GM12878 (cell line): ENCODE measurements around the gene GNPDA2. TPM values are rescaled to one million over a fixed set of nuclear protein-coding genes. Genes with fewer than 3 reads are reported as not detected.

Experiments
- BRCA1 ChIP-seq: IDR thresholded peaks from 2 replicates; pipeline ENCODE4 v1.6.1; 2011; ENCODE audit warnings: low read depth, low read length, improper control_type of control experiment
- CBX5 ChIP-seq: sonication (generic); IDR thresholded peaks from 2 replicates; pipeline ENCODE4 v1.6.1; 2016; ENCODE audit warnings: low read depth, moderate library complexity, mild to moderate bottlenecking, inconsistent platforms
- CREM ChIP-seq: IDR thresholded peaks from 2 replicates; pipeline ENCODE4 v1.6.1; 2014; ENCODE audit warnings: antibody characterized with exemption, low read depth
- EP300 ChIP-seq, 2 experiments: fragments of 150-350 bp in 1 of 2; IDR thresholded peaks; 2 replicates each; pipeline ENCODE4 v1.6.1; 2011 to 2012; ENCODE audit warnings: low read depth in 2 of 2, low read length in 2 of 2, borderline replicate concordance in 1 of 2, improper control_type of control experiment in 1 of 2, inconsistent platforms in 1 of 2; ENCODE audit not compliant: control insufficient read depth in 1 of 2
- EZH2 ChIP-seq: IDR thresholded peaks from 2 replicates; pipeline ENCODE4 v1.6.1; 2012; ENCODE audit warnings: low read depth, mild to moderate bottlenecking, control low read depth, inconsistent platforms, low read length, borderline replicate concordance; ENCODE audit not compliant: control insufficient read depth
- FOXK2 ChIP-seq: fragments of 450-650 bp; IDR thresholded peaks from 2 replicates; pipeline ENCODE4 v1.6.1; 2017; ENCODE audit warnings: mild to moderate bottlenecking, moderate library complexity
- HDAC6 ChIP-seq: fragments of 200-600 bp; sonication (generic); IDR thresholded peaks from one replicate; pipeline ENCODE4 v1.8.0; 2017; ENCODE audit warnings: antibody characterized with exemption; ENCODE audit not compliant: unreplicated experiment
- NR2C2 ChIP-seq: IDR thresholded peaks from 2 replicates; pipeline ENCODE4 v1.6.1; 2011; ENCODE audit warnings: borderline replicate concordance, low read depth; ENCODE audit not compliant: control insufficient read depth, insufficient read length
- PAX5 ChIP-seq: IDR thresholded peaks from 2 replicates; pipeline ENCODE4 v1.6.1; 2011; ENCODE audit warnings: low read depth, low read length, borderline replicate concordance
- PML ChIP-seq: IDR thresholded peaks from 2 replicates; pipeline ENCODE4 v1.6.1; 2012; ENCODE audit warnings: low read length, inconsistent platforms
- RFX5 ChIP-seq: IDR thresholded peaks from 2 replicates; pipeline ENCODE4 v1.6.1; 2011; ENCODE audit warnings: low read depth, low read length, improper control_type of control experiment
- SMAD1 ChIP-seq: fragments of 450-650 bp; IDR thresholded peaks from 2 replicates; pipeline ENCODE4 v1.6.1; 2018; ENCODE audit warnings: mild to moderate bottlenecking, low read depth; ENCODE audit not compliant: partially characterized antibody
- SMC3 ChIP-seq: IDR thresholded peaks from 2 replicates; pipeline ENCODE4 v1.6.1; 2011; ENCODE audit warnings: low read length, improper control_type of control experiment, borderline replicate concordance
- STAT1 ChIP-seq: fragments of 450-650 bp; conservative IDR thresholded peaks from 2 replicates; pipeline ENCODE4 v1.6.1; 2014; ENCODE audit warnings: antibody characterized with exemption, mild to moderate bottlenecking
- STAT3 ChIP-seq: IDR thresholded peaks from 2 replicates; pipeline ENCODE4 v1.6.1; 2011; ENCODE audit warnings: low read depth, low read length, improper control_type of control experiment
- SUZ12 ChIP-seq: fragments of 200-600 bp; sonication (generic); IDR thresholded peaks from one replicate; pipeline ENCODE4 v1.6.1; 2018; ENCODE audit warnings: antibody characterized with exemption, mild to moderate bottlenecking; ENCODE audit not compliant: unreplicated experiment
- TARDBP ChIP-seq: IDR thresholded peaks from 2 replicates; pipeline ENCODE4 v1.6.1; 2016; ENCODE audit warnings: borderline replicate concordance
- TCF7 ChIP-seq: IDR thresholded peaks from 2 replicates; pipeline ENCODE4 v1.6.1; 2014; ENCODE audit warnings: antibody characterized with exemption, borderline replicate concordance
- ZNF217 ChIP-seq: fragments of 450-650 bp; IDR thresholded peaks from 2 replicates; pipeline ENCODE4 v1.6.1; 2017; ENCODE audit warnings: antibody characterized with exemption, mild to moderate bottlenecking
- ZNF274 ChIP-seq: IDR thresholded peaks from one replicate; pipeline ENCODE4 v1.8.0; 2011; ENCODE audit not compliant: insufficient read length, insufficient read depth
- polyA plus RNA-seq, 11 experiments: library from polyadenylated mRNA; depleted of rRNA in 4 of 11; unstranded in 6 of 11; stranded (reverse) in 5 of 11; fragments of >200 nt; fragmentation: Nextera tagmentation in 4 of 11; fragmentation: Illumina TruSeq in 1 of 11; extraction: Ambion mirVana in 4 of 11; extraction: Trizol in 1 of 11; gene quantifications; 1 replicate in 1 of 11; 2 replicates in 10 of 11; pipeline versions ENCODE4 v1.2.1 to v1.2.3, GENCODE V29; 2011 to 2016; ENCODE audit warnings: inconsistent platforms in 2 of 11, missing spikeins in 2 of 11, low read depth in 1 of 11
- total RNA-seq, 4 experiments: library from RNA; depleted of rRNA in 3 of 4; stranded (reverse); fragments of >200 nt in 3 of 4; fragmentation: Illumina TruSeq in 1 of 4; extraction: Trizol in 1 of 4; gene quantifications; 2 replicates each; pipeline versions ENCODE4 v1.2.1 to v1.2.3, GENCODE V29; 2013 to 2021
- TF ChIP-seq, protein P1 (sequence below): IDR thresholded peaks from 2 replicates; pipeline ENCODE4 v1.6.1; 2011; ENCODE audit warnings: borderline replicate concordance, low read depth, mild to moderate bottlenecking, moderate library complexity, low read length; ENCODE audit not compliant: insufficient read depth, poor library complexity, severe bottlenecking
- TF ChIP-seq, protein P2 (sequence below): fragments of 450-650 bp; IDR thresholded peaks from 2 replicates; pipeline ENCODE4 v1.6.1; 2017; ENCODE audit warnings: mild to moderate bottlenecking, moderate library complexity
- TF ChIP-seq, protein P3 (sequence below): fragments of 450-650 bp; IDR thresholded peaks from 2 replicates; pipeline ENCODE4 v1.6.1; 2016; ENCODE audit warnings: mild to moderate bottlenecking
- TF ChIP-seq, protein P4 (sequence below): IDR thresholded peaks from 2 replicates; pipeline ENCODE4 v1.6.1; 2012; ENCODE audit warnings: low read depth, low read length, improper control_type of control experiment

GNPDA2 gene
- total and polyA plus RNA-seq, 10 of the 15 experiments (the other 5 are each of a cell fraction or from before 2014, with no cell fraction given): 16.7 to 45.8 (median 23.8) TPM

DNA sequence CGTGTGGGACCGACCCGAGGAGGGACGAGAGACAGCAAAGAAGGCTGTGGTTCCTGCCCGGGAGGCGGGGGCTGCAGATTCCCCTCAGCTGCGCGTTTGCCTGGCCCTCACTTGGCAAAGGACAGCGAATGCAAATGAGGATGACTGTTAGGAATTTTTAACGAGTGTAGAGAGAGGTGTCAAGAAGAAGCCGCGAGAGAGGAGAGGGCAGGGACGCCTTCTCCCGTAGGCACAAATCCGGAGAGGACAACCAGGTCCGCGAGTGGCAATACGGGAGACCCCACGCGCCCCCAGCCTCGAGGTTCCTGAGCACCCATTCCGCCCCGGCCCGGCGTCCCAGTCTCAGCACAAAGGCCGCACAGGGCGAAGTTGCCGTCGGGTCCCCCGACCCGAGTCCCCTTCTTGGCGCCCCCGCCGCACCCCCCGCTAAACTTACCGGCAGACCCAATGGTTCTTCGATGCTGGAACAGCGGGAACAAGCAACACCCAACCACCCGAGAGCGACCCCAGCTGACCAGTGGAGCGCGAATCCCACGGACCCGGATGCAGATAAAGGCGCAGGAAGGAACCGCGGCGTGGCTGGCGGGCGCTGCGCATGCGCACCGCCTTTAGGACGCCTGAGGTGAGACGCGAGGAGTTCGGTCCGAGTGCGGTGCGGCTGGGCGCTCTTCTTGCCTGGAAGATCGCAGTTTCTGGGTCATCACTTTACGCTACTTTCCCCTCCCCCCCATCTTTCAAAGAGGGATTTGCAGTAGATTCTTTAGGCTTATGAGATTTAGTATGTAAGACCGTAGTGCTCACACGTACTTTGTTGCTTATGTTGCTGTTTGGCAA is at the start of gene GNPDA2 (continued):
- TF ChIP-seq ZNF217: no peak
- no peak for TF ChIP-seq SMC3
- TF ChIP-seq ZNF274: no peak
- TF ChIP-seq TCF7: no peak
- TF ChIP-seq STAT1: no peak
- TF ChIP-seq CREM: peak; percentile 7
- TF ChIP-seq, protein P1, sequence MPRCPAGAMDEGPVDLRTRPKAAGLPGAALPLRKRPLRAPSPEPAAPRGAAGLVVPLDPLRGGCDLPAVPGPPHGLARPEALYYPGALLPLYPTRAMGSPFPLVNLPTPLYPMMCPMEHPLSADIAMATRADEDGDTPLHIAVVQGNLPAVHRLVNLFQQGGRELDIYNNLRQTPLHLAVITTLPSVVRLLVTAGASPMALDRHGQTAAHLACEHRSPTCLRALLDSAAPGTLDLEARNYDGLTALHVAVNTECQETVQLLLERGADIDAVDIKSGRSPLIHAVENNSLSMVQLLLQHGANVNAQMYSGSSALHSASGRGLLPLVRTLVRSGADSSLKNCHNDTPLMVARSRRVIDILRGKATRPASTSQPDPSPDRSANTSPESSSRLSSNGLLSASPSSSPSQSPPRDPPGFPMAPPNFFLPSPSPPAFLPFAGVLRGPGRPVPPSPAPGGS: no peak
- no peak for TF ChIP-seq BRCA1
- no peak for TF ChIP-seq CBX5
- no peak for TF ChIP-seq FOXK2
- TF ChIP-seq PML: 0 out of 2 replicates have a peak, but pooled peaks have one; percentile 81
- TF ChIP-seq SUZ12: no peak
- TF ChIP-seq, protein P2, sequence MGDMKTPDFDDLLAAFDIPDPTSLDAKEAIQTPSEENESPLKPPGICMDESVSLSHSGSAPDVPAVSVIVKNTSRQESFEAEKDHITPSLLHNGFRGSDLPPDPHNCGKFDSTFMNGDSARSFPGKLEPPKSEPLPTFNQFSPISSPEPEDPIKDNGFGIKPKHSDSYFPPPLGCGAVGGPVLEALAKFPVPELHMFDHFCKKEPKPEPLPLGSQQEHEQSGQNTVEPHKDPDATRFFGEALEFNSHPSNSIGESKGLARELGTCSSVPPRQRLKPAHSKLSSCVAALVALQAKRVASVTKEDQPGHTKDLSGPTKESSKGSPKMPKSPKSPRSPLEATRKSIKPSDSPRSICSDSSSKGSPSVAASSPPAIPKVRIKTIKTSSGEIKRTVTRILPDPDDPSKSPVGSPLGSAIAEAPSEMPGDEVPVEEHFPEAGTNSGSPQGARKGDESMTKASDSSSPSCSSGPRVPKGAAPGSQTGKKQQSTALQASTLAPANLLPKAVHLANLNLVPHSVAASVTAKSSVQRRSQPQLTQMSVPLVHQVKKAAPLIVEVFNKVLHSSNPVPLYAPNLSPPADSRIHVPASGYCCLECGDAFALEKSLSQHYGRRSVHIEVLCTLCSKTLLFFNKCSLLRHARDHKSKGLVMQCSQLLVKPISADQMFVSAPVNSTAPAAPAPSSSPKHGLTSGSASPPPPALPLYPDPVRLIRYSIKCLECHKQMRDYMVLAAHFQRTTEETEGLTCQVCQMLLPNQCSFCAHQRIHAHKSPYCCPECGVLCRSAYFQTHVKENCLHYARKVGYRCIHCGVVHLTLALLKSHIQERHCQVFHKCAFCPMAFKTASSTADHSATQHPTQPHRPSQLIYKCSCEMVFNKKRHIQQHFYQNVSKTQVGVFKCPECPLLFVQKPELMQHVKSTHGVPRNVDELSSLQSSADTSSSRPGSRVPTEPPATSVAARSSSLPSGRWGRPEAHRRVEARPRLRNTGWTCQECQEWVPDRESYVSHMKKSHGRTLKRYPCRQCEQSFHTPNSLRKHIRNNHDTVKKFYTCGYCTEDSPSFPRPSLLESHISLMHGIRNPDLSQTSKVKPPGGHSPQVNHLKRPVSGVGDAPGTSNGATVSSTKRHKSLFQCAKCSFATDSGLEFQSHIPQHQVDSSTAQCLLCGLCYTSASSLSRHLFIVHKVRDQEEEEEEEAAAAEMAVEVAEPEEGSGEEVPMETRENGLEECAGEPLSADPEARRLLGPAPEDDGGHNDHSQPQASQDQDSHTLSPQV: no peak
- no peak for TF ChIP-seq EP300 (IDR thresholded peaks at IDR 0.05; ENCODE audit: borderline replicate concordance in 1 of 2, control insufficient read depth in 1 of 2, low read depth in 2 of 2, low read length in 2 of 2)
- TF ChIP-seq, protein P3, sequence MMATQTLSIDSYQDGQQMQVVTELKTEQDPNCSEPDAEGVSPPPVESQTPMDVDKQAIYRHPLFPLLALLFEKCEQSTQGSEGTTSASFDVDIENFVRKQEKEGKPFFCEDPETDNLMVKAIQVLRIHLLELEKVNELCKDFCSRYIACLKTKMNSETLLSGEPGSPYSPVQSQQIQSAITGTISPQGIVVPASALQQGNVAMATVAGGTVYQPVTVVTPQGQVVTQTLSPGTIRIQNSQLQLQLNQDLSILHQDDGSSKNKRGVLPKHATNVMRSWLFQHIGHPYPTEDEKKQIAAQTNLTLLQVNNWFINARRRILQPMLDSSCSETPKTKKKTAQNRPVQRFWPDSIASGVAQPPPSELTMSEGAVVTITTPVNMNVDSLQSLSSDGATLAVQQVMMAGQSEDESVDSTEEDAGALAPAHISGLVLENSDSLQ: no peak
- no peak for TF ChIP-seq SMAD1
- TF ChIP-seq EZH2: no peak
- TF ChIP-seq RFX5: no peak
- TF ChIP-seq HDAC6: no peak
- no peak for TF ChIP-seq TARDBP
- TF ChIP-seq NR2C2: no peak
- TF ChIP-seq, protein P4, sequence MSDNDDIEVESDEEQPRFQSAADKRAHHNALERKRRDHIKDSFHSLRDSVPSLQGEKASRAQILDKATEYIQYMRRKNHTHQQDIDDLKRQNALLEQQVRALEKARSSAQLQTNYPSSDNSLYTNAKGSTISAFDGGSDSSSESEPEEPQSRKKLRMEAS: peak; percentile 29; the same call in 1 of the 2 replicates
- TF ChIP-seq PAX5: peak; percentile 88
- no peak for TF ChIP-seq STAT3
